GM06990 (cell line): Measurements from ENCODE around the gene SORL1.
A peak's percentile ranks its signal among the peaks of the same experiment; 100 is the strongest.

Experiments used
- DNase-seq: peaks from one replicate; pipeline ENCODE4 v3.0.0-alpha.2; 2011; ENCODE audit not compliant: insufficient read length; ENCODE audit errors: extremely low read depth
- H3K27me3 ChIP-seq: replicated peaks from 2 replicates; pipeline ENCODE4 v1.6.0; 2011; ENCODE audit warnings: low read length; ENCODE audit not compliant: control insufficient read depth, insufficient read depth
- H3K36me3 ChIP-seq: 2 replicates; pipeline ENCODE4 v1.5.1; 2011; ENCODE audit warnings: low read length; ENCODE audit not compliant: control insufficient read depth, insufficient read depth
- H3K4me3 ChIP-seq: replicated peaks from 2 replicates; pipeline ENCODE4 v1.5.1; 2011; ENCODE audit warnings: low read depth, mild to moderate bottlenecking, control low read depth, low read length
- TF ChIP-seq, protein P1 (sequence below): IDR thresholded peaks from 2 replicates; pipeline ENCODE4 v1.5.1; 2011; ENCODE audit warnings: low read length, control low read depth, mild to moderate bottlenecking, inconsistent platforms; ENCODE audit not compliant: insufficient read depth, poor library complexity, severe bottlenecking

Gene SORL1

DNA sequence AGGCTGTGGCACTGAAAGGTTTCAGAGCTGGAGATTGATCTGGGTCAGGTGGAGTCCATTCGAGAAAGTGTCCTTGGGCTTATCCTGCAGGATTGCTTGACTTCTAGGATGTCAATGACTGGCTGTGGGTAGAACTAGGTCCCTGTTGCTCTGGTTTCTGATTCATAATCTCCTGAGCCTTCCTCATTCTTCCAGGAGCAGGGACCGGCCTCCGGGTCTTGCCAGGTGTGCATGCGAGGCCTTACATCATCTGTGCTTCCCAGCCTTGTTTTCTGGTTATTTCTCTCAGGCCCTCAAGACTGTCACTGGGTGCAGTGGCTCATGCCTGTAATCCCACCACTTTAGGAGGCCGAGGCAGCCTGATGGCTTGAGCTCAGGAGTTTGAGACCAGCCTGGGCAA lies 33.9 kb downstream of the SORL1 start:
- no peak overlapping the region for H3K4me3 ChIP-seq
- H3K36me3 ChIP-seq = peaks cover 29% of the 10 kb centered on the region
- no peaks in the 10 kb centered on the region for H3K27me3 ChIP-seq
- TF ChIP-seq, protein P1, sequence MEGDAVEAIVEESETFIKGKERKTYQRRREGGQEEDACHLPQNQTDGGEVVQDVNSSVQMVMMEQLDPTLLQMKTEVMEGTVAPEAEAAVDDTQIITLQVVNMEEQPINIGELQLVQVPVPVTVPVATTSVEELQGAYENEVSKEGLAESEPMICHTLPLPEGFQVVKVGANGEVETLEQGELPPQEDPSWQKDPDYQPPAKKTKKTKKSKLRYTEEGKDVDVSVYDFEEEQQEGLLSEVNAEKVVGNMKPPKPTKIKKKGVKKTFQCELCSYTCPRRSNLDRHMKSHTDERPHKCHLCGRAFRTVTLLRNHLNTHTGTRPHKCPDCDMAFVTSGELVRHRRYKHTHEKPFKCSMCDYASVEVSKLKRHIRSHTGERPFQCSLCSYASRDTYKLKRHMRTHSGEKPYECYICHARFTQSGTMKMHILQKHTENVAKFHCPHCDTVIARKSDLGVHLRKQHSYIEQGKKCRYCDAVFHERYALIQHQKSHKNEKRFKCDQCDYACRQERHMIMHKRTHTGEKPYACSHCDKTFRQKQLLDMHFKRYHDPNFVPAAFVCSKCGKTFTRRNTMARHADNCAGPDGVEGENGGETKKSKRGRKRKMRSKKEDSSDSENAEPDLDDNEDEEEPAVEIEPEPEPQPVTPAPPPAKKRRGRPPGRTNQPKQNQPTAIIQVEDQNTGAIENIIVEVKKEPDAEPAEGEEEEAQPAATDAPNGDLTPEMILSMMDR = no peak
- no peak for DNase-seq

DNA sequence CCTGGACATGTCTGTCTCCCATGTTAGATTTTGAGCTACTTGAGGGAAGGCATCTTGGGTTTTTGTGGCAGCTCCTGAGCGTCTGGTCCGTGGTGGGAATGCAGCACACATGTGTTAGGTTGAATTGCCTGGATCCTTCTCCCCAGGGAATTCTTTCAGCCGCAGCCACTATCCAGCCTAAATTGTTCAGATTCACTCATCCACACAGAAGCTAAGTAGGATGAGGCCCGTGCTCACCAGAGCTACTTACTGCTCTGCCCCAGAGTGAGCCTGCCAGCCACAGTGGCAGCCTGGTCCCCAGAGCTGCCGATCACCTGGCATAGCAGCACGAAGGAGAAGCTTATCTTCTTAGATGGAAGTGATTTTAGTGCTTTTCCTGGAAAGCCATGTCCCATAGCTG lies 35.1 kb downstream of the SORL1 start:
- Histone ChIP-seq H3K4me3 (no peak overlapping the region), H3K27me3 (no peaks in the 10 kb centered on the region), H3K36me3 (peaks cover 32% of the 10 kb centered on the region)
- TF ChIP-seq, protein P1 = no peak
- no peak for DNase-seq

DNA sequence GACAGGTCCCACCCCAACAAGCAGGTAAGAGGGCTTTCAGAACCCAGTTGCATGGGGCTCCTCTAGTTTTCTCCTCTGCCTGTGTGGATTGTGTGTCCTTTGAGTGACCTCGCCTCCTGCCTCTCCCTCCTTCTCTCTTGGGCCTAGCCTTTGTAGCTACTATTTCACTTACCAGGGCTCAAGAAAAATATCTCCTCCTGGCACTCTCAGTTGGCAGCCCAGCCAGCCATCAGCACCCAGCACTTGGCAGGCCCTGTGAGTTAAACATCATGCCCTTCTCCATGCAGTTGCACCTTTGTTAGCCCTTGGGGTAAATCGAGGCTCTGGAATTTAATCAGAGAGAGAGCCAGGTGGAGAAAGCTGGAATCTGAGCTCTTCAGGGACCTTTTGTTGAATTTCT lies 36.1 kb downstream of the SORL1 start:
- H3K27me3 ChIP-seq = no peaks in the 10 kb centered on the region
- peaks cover 32% of the 10 kb centered on the region for H3K36me3 ChIP-seq
- H3K4me3 ChIP-seq = no peak overlapping the region
- TF ChIP-seq, protein P1 = no peak
- DNase-seq = no peak

DNA sequence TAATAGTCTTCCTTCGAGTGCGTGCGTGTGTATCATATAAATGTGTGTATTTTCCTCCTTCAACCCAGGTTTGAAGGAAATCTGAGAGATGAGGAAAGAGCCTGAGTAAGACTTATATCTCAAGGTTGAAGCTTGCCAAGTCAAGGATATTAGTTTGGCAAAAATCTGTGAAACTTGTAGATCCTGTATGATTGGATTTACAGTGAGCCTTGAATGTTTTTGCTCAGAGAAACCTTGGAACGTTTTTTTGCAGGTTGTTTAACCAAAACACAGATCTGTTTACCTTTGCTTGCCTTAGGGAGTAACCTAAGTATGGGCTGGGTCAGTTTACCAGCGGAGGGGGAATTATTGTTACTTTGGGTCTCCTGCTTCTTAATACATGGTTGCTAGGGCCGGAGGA lies 36.5 kb downstream of the SORL1 start:
- Histone ChIP-seq H3K4me3 (no peak overlapping the region), H3K36me3 (peaks cover 32% of the 10 kb centered on the region), H3K27me3 (no peaks in the 10 kb centered on the region)
- TF ChIP-seq, protein P1 = no peak
- DNase-seq = no peak

DNA sequence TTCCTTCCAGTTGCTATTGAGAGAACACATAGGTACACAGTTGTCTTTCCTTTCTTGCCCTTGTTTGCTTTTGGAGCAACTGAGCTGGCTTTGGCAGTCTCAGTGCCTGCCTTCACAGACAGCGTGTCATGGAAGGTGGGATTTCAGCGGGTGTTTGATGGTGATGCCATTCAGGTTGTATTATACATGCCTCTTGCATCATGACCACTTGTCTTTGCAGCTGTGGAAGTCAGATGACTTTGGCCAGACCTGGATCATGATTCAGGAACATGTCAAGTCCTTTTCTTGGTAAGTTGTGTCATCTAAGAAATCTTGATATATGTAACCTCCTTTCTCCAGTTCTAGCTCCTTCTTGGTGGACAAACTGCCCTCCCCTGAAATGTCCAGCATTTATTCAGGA lies 37.7 kb downstream of the SORL1 start:
- Histone ChIP-seq H3K4me3 (no peak overlapping the region), H3K27me3 (no peaks in the 10 kb centered on the region), H3K36me3 (peaks cover 32% of the 10 kb centered on the region)
- TF ChIP-seq, protein P1 = no peak
- no peak for DNase-seq

DNA sequence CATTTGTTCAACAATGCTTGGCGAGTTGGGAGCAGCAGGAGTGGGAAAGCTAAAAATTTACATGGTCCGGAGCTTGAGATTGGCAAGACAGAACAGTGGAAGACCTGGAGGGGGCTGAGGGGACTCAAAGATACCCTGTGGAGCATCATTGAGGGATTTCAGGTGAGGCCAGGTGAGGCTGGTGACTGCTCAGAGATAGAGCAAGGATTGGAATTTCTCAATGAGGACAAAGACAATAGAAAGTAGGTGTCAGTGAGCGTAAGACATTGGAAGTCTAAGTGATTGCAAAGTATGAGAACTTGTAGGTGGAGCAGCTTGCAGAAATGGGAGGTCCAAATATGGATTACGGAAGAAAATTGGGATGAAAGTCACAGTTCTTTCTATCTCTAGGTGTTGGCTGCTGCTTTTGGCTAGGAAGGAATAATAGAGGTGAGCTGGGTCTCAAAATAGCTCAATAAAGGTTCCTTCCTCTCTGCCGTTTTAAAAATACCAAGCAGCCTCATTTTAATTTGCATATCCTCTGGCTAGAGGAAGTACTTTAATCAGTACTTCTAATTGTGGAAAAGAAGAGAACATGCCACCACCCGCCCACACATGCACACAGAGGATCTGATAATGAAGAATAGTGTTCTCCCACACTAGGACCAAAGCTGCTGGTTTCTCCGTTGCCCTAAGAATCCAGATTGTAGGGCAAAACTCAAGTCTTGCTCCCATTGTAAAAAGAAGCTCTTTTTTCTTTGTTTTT lies 42.4 kb downstream of the SORL1 start:
- no peaks in the 10 kb centered on the region for H3K27me3 ChIP-seq
- peak overlapping the region; percentile 38 for H3K4me3 ChIP-seq
- TF ChIP-seq, protein P1 = no peak
- peaks cover 27% of the 10 kb centered on the region for H3K36me3 ChIP-seq
- peak; percentile 40 for DNase-seq
